Naive B cell (primary cell): ENCODE results near the gene NMNAT2. TPM values are rescaled to one million over a fixed set of nuclear protein-coding genes. Genes with fewer than 3 reads are reported as not detected.
A peak's percentile ranks its signal among the peaks of the same experiment; 100 is the strongest.

Source experiments
- ATAC-seq, 2 donors: fragments of 150-1000 bp; cut with Tn5 transposase; 2 replicates each; pipeline ENCODE4 v1.10.0; 2021; ENCODE audit warnings: low read depth in 2 of 2, mild to moderate bottlenecking in 2 of 2, moderate library complexity in 2 of 2
- DNase-seq: peaks from one replicate; pipeline ENCODE4 v3.0.0; 2022
- H3K27ac Mint-ChIP-seq, 6 donors: one replicate each; pipeline ENCODE4 v1.8.0; 2020 to 2022; ENCODE audit warnings: mild to moderate bottlenecking in 6 of 6, mixed read lengths in 6 of 6, moderate library complexity in 5 of 6, inconsistent platforms in 2 of 6
- H3K27me3 Mint-ChIP-seq, 3 donors: one replicate each; pipeline ENCODE4 v1.8.0; 2021 to 2022; ENCODE audit warnings: mixed read lengths in 3 of 3, mild to moderate bottlenecking in 1 of 3
- H3K36me3 Mint-ChIP-seq, 2 donors: one replicate each; pipeline ENCODE4 v1.8.0; 2020 to 2022; ENCODE audit warnings: mixed read lengths in 2 of 2, inconsistent platforms in 1 of 2, mild to moderate bottlenecking in 1 of 2
- H3K4me1 Mint-ChIP-seq, 3 donors: one replicate each; pipeline ENCODE4 v1.8.0; 2020 to 2022; ENCODE audit warnings: mixed read lengths in 3 of 3, inconsistent platforms in 1 of 3, mild to moderate bottlenecking in 1 of 3, moderate library complexity in 1 of 3
- H3K4me3 Mint-ChIP-seq, 8 donors: one replicate each; pipeline ENCODE4 v1.8.0; 2020 to 2022; ENCODE audit warnings: mild to moderate bottlenecking in 8 of 8, mixed read lengths in 8 of 8, moderate library complexity in 8 of 8, inconsistent platforms in 2 of 8
- H3K9me3 Mint-ChIP-seq, 7 donors: one replicate each; pipeline ENCODE4 v1.8.0; 2020 to 2022; ENCODE audit warnings: mixed read lengths in 7 of 7, mild to moderate bottlenecking in 5 of 7, inconsistent platforms in 2 of 7, moderate library complexity in 1 of 7
- polyA plus RNA-seq, 6 donors: library from polyadenylated mRNA; unstranded; fragments of 300-500 nt; fragmentation: Illumina TruSeq; gene quantifications; one replicate each; pipeline ENCODE4 v1.2.3, GENCODE V29; 2021; ENCODE audit warnings: low read depth in 6 of 6

Gene NMNAT2
- polyA plus RNA-seq, result not detected

- peak within 1 kb of the TSS in 1 of 6 donors; percentile 55 for H3K27ac Mint-ChIP-seq
- H3K4me3 Mint-ChIP-seq, result peak within 1 kb of the TSS; percentile 46 to 93 (median 78)
- H3K36me3 Mint-ChIP-seq, result peaks cover 7 to 8% of the 10 kb centered on the region in 2 donors
- ATAC-seq (no peak), DNase-seq (no peak)
- peaks cover 0 to 5% (median 4%) of the 10 kb centered on the region in 7 donors for H3K9me3 Mint-ChIP-seq
- peaks cover 61 to 79% (median 75%) of the 10 kb centered on the region in 3 donors for H3K27me3 Mint-ChIP-seq
- peaks cover 27 to 29% (median 27%) of the 10 kb centered on the region in 3 donors for H3K4me1 Mint-ChIP-seq
Measured at GRCh38 chr1:183417772-183418491, at the start of gene NMNAT2. NMNAT2 (minus strand) TSS chr1:183418380; CDS start chr1:183418267, 113 bp downstream.

DNA sequence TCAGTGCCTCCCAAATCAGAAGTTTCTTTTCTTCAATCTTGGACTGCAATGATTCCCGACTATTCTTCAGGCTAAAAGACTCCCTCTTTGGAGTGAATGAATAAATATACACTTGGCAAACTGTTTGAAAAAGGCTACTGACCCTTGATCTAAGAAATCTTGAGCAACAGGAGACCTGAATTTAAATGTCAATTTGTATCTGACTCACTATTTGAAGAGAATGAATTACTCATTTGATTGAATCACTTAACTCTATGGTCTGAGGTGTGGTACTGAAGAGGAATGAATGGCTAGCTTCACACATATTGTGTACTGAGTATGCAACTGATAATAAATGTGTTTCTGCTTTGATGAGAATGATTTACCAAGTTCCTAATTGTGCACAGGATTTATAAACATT lies 49.5 kb upstream of the NMNAT2 start:
- no peaks in the 10 kb centered on the region for H3K36me3 Mint-ChIP-seq
- peaks cover 0 to 13% (median 11%) of the 10 kb centered on the region in 3 donors for H3K27me3 Mint-ChIP-seq
- no peaks in the 10 kb centered on the region for H3K9me3 Mint-ChIP-seq
- ATAC-seq (no peak), DNase-seq (no peak)
- H3K4me1 Mint-ChIP-seq, result peaks cover 2 to 16% (median 8%) of the 10 kb centered on the region in 3 donors
- H3K4me3 Mint-ChIP-seq, result no peak overlapping the region
- no peak overlapping the region for H3K27ac Mint-ChIP-seq

- H3K4me3 Mint-ChIP-seq, result peak overlapping the region in 1 of 8 donors; percentile 27
- peaks cover 0 to 13% (median 11%) of the 10 kb centered on the region in 3 donors for H3K27me3 Mint-ChIP-seq
- ATAC-seq, result no peak
- no peaks in the 10 kb centered on the region for H3K9me3 Mint-ChIP-seq
- H3K4me1 Mint-ChIP-seq, result peaks cover 0 to 15% (median 5%) of the 10 kb centered on the region in 3 donors
- no peaks in the 10 kb centered on the region for H3K36me3 Mint-ChIP-seq
- DNase-seq, result no peak
- peak overlapping the region in 1 of 6 donors; percentile 41 for H3K27ac Mint-ChIP-seq
Measured at GRCh38 chr1:183466781-183467180, 48.6 kb upstream of the NMNAT2 start.

DNA sequence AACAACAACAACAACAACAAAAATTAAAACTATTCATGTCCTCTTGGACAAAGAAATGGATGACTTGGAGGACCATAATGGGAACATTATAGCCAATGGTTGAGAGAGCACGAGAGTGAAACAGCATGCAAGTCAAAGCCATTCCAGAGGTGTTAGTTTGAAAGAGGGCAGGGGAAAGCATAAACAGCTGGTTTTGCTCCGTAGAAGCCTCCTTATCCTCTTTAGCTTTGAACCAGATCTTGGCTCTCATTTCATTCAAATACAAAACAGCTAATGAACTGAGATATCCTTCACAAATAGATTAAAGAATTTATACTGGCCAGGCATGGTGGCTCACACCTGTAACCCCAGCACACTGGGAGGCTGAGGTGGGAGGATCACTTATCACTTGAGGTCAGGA lies 45.4 kb upstream of the NMNAT2 start:
- Mint-ChIP-seq H3K4me3 (no peak overlapping the region), H3K36me3 (no peaks in the 10 kb centered on the region), H3K27ac (no peak overlapping the region), H3K27me3 (peaks cover 13 to 21% (median 20%) of the 10 kb centered on the region in 3 donors), H3K9me3 (no peaks in the 10 kb centered on the region), H3K4me1 (peaks cover 0 to 4% (median 0%) of the 10 kb centered on the region in 3 donors)
- DNase-seq (no peak), ATAC-seq (no peak)

DNA sequence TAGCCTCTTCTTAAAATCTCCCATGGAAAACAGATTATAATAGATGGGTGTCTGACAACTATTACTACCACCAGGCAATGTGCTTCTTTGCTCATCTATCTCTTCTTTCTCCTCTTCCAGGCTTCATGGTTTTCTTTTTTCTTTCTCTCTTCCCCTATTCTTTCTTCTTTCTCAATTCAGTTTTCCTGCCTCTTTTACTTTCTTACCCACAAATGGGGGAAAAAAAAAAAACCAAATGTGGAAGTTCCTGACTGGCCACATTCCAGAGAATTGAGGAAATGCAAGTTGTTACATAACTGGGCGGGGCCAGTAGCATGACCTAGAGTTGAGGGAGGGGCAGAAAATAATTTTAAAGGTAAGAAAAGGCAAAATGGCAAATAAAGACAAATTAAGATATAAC lies 43.2 kb upstream of the NMNAT2 start:
- Mint-ChIP-seq H3K36me3 (no peaks in the 10 kb centered on the region), H3K27me3 (peaks cover 22 to 37% (median 27%) of the 10 kb centered on the region in 3 donors), H3K4me1 (peaks cover 0 to 4% (median 0%) of the 10 kb centered on the region in 3 donors), H3K27ac (peak overlapping the region in 1 of 6 donors; percentile 34), H3K4me3 (no peak overlapping the region), H3K9me3 (no peaks in the 10 kb centered on the region)
- ATAC-seq (no peak), DNase-seq (no peak)

DNA sequence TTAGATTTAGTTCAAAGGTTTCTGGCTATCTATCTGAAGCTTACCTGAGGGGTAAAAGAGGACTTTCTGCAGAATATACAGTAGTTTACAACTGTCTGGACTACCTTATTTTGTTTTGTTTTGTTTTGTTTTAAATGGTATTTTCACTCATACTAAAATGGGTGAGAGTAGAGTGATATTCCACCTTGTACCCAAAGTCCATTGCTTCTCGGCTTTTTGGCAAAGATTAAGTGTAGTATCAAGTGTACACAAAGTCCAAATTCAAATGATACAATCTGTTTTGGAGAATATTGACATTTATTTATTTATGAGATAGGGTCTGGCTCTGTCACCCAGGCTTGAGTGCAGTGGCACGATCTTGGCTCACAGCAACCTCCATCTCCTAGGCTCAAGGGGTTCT lies 42.4 kb upstream of the NMNAT2 start:
- H3K27me3 Mint-ChIP-seq, result peaks cover 22 to 45% (median 34%) of the 10 kb centered on the region in 3 donors
- no peak overlapping the region for H3K4me3 Mint-ChIP-seq
- no peak overlapping the region for H3K27ac Mint-ChIP-seq
- DNase-seq, result no peak
- no peaks in the 10 kb centered on the region for H3K9me3 Mint-ChIP-seq
- no peak for ATAC-seq
- H3K4me1 Mint-ChIP-seq, result peaks cover 0 to 4% (median 0%) of the 10 kb centered on the region in 3 donors
- no peaks in the 10 kb centered on the region for H3K36me3 Mint-ChIP-seq

DNA sequence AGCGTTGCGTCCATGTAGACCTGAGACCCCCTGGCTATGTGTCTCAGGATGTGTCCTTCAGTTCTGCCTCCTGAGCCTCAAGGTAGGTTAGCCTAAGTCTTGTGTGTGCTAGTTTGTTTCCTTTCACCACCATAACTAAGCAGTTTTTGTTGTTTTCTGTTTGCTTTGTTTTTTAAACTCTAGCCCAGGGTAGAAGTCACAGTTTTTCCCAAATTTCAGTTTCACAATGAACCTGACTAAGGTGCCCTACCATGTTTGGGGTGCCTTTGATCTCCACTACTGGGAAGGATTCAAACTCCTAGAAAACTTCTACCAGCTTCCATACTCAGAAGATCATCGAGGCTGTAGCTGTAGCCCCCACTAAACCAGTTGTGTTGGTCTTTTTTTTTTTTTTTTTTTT lies 39.3 kb upstream of the NMNAT2 start:
- no peak overlapping the region for H3K27ac Mint-ChIP-seq
- no peaks in the 10 kb centered on the region for H3K9me3 Mint-ChIP-seq
- no peaks in the 10 kb centered on the region for H3K36me3 Mint-ChIP-seq
- ATAC-seq (no peak), DNase-seq (no peak)
- peaks cover 0 to 4% (median 0%) of the 10 kb centered on the region in 3 donors for H3K4me1 Mint-ChIP-seq
- no peak overlapping the region for H3K4me3 Mint-ChIP-seq
- peaks cover 26 to 42% (median 35%) of the 10 kb centered on the region in 3 donors for H3K27me3 Mint-ChIP-seq

GRCh38 chr1:183456826-183457225 lies 38.6 kb upstream of the NMNAT2 start:
- H3K27ac Mint-ChIP-seq, result no peak overlapping the region
- ATAC-seq (no peak), DNase-seq (no peak)
- peaks cover 26 to 42% (median 35%) of the 10 kb centered on the region in 3 donors for H3K27me3 Mint-ChIP-seq
- H3K4me3 Mint-ChIP-seq, result no peak overlapping the region
- peaks cover 0 to 4% (median 0%) of the 10 kb centered on the region in 3 donors for H3K4me1 Mint-ChIP-seq
- H3K36me3 Mint-ChIP-seq, result no peaks in the 10 kb centered on the region
- H3K9me3 Mint-ChIP-seq, result no peaks in the 10 kb centered on the region

DNA sequence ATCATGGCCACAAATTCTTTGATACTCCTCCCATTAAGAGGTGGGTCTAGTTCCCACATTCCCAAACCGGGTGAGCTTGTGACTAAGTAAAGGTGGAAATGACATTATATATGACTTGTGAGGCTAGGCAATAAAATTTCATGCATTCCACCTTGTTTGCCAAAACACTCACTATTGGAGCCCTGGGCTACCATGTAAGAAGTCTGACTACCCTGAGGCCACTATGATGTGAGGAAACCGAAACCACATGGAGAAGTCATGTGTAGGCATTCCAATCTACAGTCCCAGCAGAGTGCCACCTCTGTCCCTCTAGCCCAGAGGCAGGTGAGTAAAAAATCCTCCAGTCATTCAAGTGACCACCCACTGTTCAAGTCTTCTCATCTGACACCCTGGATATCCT lies 36.2 kb upstream of the NMNAT2 start:
- Mint-ChIP-seq H3K9me3 (no peaks in the 10 kb centered on the region), H3K27ac (no peak overlapping the region), H3K4me1 (no peaks in the 10 kb centered on the region), H3K27me3 (peaks cover 15 to 37% (median 30%) of the 10 kb centered on the region in 3 donors), H3K4me3 (no peak overlapping the region), H3K36me3 (no peaks in the 10 kb centered on the region)
- DNase-seq, result no peak
- no peak for ATAC-seq

DNA sequence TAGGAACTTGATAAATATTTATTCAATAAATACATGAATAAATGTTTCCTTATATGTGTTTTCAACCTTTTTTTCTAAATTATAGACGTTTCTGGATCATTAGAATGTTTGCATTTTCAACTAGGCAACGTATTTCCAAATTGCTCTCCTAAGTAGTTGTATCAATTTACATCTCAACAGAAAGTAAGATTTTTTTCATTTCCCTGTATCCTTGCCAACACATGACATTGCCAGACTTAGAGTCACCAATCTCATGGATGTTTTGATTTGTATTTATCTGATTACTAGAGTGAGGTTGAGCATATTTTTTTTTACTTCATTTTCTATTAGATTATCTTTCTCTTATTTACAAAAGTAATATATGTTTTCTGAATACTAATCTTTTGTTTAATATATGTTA lies 31.9 kb upstream of the NMNAT2 start:
- H3K9me3 Mint-ChIP-seq, result no peaks in the 10 kb centered on the region
- no peaks in the 10 kb centered on the region for H3K4me1 Mint-ChIP-seq
- no peak for DNase-seq
- no peak overlapping the region for H3K27ac Mint-ChIP-seq
- H3K36me3 Mint-ChIP-seq, result no peaks in the 10 kb centered on the region
- H3K4me3 Mint-ChIP-seq, result no peak overlapping the region
- ATAC-seq, result no peak
- H3K27me3 Mint-ChIP-seq, result peaks cover 5 to 9% (median 8%) of the 10 kb centered on the region in 3 donors

DNA sequence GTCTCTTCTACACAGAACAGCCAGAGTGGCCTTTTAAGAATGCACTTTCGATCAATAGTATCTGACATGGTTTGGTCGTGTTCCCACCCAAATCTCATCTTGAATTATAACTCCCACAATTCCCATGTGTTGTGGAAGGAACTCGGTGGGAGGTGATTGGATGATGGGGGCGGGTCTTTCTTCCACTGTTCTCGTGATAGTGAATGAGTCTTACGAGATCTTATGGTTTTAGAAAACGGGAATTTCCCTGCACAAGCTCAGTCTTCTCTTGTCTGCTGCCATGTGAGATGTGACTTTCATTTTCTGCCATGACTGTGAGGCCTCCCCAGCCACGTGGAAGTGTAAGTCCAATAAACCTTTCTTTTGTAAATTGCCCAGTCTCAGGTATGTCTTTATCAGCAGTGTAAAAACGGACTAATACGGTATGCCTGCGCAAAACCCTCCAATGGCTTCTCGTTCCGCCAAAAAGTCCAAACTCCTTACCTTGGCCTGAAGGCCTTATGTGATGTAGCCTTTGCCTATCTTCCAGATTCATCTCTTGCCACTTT lies 31.1 kb upstream of the NMNAT2 start:
- no peak overlapping the region for H3K27ac Mint-ChIP-seq

DNA sequence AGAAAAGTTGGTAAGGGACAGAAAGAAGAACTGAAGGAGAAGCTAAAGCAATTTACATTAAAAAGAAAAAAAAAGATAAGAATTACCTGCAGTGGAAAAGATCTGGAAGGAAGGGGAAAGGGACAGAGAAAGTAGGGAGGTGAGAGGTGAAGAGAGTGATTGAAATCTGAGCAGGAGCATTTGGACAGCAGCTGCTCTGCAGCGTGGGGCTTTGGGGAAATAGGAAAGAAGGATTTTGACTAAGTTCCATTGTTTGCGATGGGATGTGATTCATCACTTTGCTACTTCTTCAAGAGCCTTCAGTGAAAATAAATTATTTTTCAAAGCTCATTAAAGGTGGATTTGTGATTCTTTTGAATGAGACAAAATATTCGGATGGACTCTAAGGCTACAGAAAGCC lies 26.1 kb upstream of the NMNAT2 start:
- ATAC-seq (no peak), DNase-seq (no peak)
- Mint-ChIP-seq H3K9me3 (no peaks in the 10 kb centered on the region), H3K36me3 (no peaks in the 10 kb centered on the region), H3K27ac (peak overlapping the region in 1 of 6 donors; percentile 89), H3K4me1 (no peaks in the 10 kb centered on the region), H3K27me3 (peaks cover 0 to 10% (median 6%) of the 10 kb centered on the region in 3 donors), H3K4me3 (no peak overlapping the region)

More for the DNA sequence above, 31.1 kb upstream of the NMNAT2 start:
- H3K9me3 Mint-ChIP-seq, result no peaks in the 10 kb centered on the region
- DNase-seq, result no peak
- H3K27me3 Mint-ChIP-seq, result peaks cover 0 to 1% (median 0%) of the 10 kb centered on the region in 3 donors
- H3K4me3 Mint-ChIP-seq, result no peak overlapping the region
- H3K4me1 Mint-ChIP-seq, result no peaks in the 10 kb centered on the region
- no peak for ATAC-seq
- no peaks in the 10 kb centered on the region for H3K36me3 Mint-ChIP-seq

DNA sequence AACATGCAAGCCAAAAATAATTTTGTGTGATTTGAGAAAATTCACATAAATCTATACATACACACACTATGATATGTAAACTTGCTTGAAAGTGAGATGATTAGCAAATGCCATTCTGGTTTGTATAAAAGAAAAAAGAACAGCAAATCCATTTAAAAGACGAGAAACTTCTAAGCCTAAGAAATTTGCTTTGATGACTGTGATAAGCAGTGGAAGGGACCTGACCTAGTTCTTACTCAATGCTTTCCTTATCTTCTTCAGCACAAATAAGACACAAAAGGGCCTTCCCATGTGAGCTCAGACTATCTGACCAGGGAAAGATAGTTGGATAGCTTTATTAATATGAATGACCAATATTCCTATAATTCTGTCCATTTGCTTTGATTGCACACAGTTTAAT lies 25.3 kb upstream of the NMNAT2 start:
- ATAC-seq, result no peak

DNA sequence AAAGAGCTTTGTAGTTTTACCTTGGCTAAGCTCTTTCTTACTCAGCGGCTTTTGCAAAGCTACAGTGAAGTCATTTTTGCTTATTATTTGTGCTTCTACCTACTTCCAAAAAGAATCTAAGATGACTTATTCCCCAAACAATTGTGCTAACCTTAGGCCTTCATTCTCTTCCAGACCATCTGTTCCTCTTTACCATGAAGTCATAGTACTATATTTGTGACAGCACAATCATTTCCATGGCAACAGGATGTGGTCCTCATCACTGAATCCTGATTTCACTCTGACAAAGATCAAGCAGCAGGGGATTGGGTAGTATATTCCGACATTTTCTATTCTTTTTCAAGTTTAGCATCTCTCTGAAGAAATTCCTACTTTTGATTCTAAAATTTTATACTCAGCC lies 24.8 kb upstream of the NMNAT2 start:
- H3K27ac Mint-ChIP-seq, result no peak overlapping the region
- no peaks in the 10 kb centered on the region for H3K4me1 Mint-ChIP-seq
- DNase-seq (no peak), ATAC-seq (no peak)
- no peaks in the 10 kb centered on the region for H3K36me3 Mint-ChIP-seq
- H3K4me3 Mint-ChIP-seq, result no peak overlapping the region
- peaks cover 3 to 10% (median 8%) of the 10 kb centered on the region in 3 donors for H3K27me3 Mint-ChIP-seq
- no peaks in the 10 kb centered on the region for H3K9me3 Mint-ChIP-seq

More for the DNA sequence above, 25.3 kb upstream of the NMNAT2 start:
- no peak for DNase-seq
- Mint-ChIP-seq H3K4me1 (no peaks in the 10 kb centered on the region), H3K27me3 (peaks cover 0 to 10% (median 6%) of the 10 kb centered on the region in 3 donors), H3K4me3 (no peak overlapping the region), H3K36me3 (no peaks in the 10 kb centered on the region), H3K9me3 (no peaks in the 10 kb centered on the region), H3K27ac (no peak overlapping the region)
